SK-N-SH (cell line): Measurements from ENCODE around the gene APLP2. TPM values are rescaled to one million over a fixed set of nuclear protein-coding genes. Genes with fewer than 3 reads are reported as not detected.

Source experiments
- CTCF ChIA-PET: fragments of 300-600, 350-600 bp; formaldehyde crosslinking; extraction: SDS; loops from one replicate; lab custom pipeline; 2021; lab: Yijun Ruan, JAX
- POLR2A ChIA-PET: fragments of 350-600 bp; sonication (Branson Sonifier 250); formaldehyde crosslinking; extraction: SDS; loops from one replicate; lab custom pipeline; 2020; ENCODE audit warnings: antibody characterized with exemption, inconsistent platforms; lab: Yijun Ruan, JAX
- DNase-seq: peaks from one replicate; pipeline ENCODE4 v3.0.0; 2012
- H2AFZ ChIP-seq: fragments of 200-600 bp; sonication (generic); 2 replicates; pipeline ENCODE4 v1.8.1; 2016; ENCODE audit warnings: antibody characterized with exemption, mild to moderate bottlenecking, low read depth
- H3F3A ChIP-seq: fragments of 200-600 bp; sonication (generic); replicated peaks from 2 replicates; pipeline ENCODE3; 2016; ENCODE audit warnings: antibody characterized with exemption, mild to moderate bottlenecking; ENCODE audit not compliant: insufficient read depth
- H3K27ac ChIP-seq, 2 experiments: fragments of 200-500 bp in 1 of 2; fragments of 200-600 bp in 1 of 2; sonication (Bioruptor generic) in 1 of 2; sonication (generic), shearing (Covaris generic) in 1 of 2; 2 replicates each; pipeline versions ENCODE4 v1.5.1 to v1.6.1; 2014 to 2016; ENCODE audit warnings: low read depth in 2 of 2, inconsistent platforms in 1 of 2, low read length in 1 of 2, mild to moderate bottlenecking in 1 of 2, mixed read lengths in 1 of 2
- H3K27me3 ChIP-seq: fragments of 200-600 bp; sonication (generic), shearing (Covaris generic); 2 replicates; pipeline ENCODE4 v1.6.1; 2016; ENCODE audit warnings: mixed run types; ENCODE audit not compliant: insufficient read depth
- H3K36me3 ChIP-seq, 2 experiments: fragments of 200-500 bp in 1 of 2; fragments of 200-600 bp in 1 of 2; sonication (Bioruptor generic) in 1 of 2; sonication (generic) in 1 of 2; replicated peaks in 1 of 2; 2 replicates each; pipeline versions ENCODE3 to v1.5.1; 2014 to 2016; ENCODE audit warnings: low read length in 1 of 2, mild to moderate bottlenecking in 1 of 2; ENCODE audit not compliant: insufficient read depth in 2 of 2, control insufficient read depth in 1 of 2
- H3K4me1 ChIP-seq, 2 experiments: fragments of 200-500 bp in 1 of 2; fragments of 200-600 bp in 1 of 2; sonication (Bioruptor generic) in 1 of 2; sonication (generic), shearing (Covaris generic) in 1 of 2; 2 replicates each; pipeline versions ENCODE4 v1.5.1 to v1.6.1; 2014 to 2016; ENCODE audit warnings: low read depth in 1 of 2, low read length in 1 of 2, mixed run types in 1 of 2; ENCODE audit not compliant: insufficient read depth in 2 of 2, control insufficient read depth in 1 of 2
- H3K4me2 ChIP-seq: fragments of 200-600 bp; sonication (generic), shearing (Covaris generic); 2 replicates; pipeline ENCODE4 v1.6.1; 2017; ENCODE audit warnings: mixed run types
- H3K4me3 ChIP-seq, 2 experiments: fragments of 200-500 bp in 1 of 2; fragments of 200-600 bp in 1 of 2; sonication (Bioruptor generic) in 1 of 2; sonication (generic), shearing (Covaris generic) in 1 of 2; 2 replicates each; pipeline versions ENCODE4 v1.5.1 to v1.8.1; 2014 to 2016; ENCODE audit warnings: low read depth in 2 of 2, inconsistent platforms in 1 of 2, low read length in 1 of 2, mild to moderate bottlenecking in 1 of 2, mixed read lengths in 1 of 2, moderate library complexity in 1 of 2
- H3K79me2 ChIP-seq: fragments of 200-600 bp; sonication (generic); 2 replicates; pipeline ENCODE4 v1.8.1; 2017; ENCODE audit warnings: mild to moderate bottlenecking; ENCODE audit not compliant: insufficient read depth
- H3K9ac ChIP-seq: fragments of 200-600 bp; sonication (generic); 2 replicates; pipeline ENCODE4 v1.6.1; 2017; ENCODE audit warnings: mixed run types
- H3K9me2 ChIP-seq: fragments of 200-600 bp; sonication (generic); 2 replicates; pipeline ENCODE4 v1.6.1; 2017; ENCODE audit warnings: mixed run types
- H3K9me3 ChIP-seq: fragments of 200-600 bp; sonication (generic); 2 replicates; pipeline ENCODE4 v1.6.1; 2017; ENCODE audit warnings: mixed run types, mild to moderate bottlenecking, moderate library complexity
- H4K20me1 ChIP-seq: fragments of 200-600 bp; sonication (generic); 2 replicates; pipeline ENCODE4 v1.6.1; 2017; ENCODE audit warnings: mild to moderate bottlenecking, mixed run types; ENCODE audit not compliant: insufficient read depth
- CHD2 ChIP-seq: fragments of 150-350 bp; IDR thresholded peaks from 2 replicates; pipeline ENCODE4 v1.6.1; 2018; ENCODE audit warnings: low read length; ENCODE audit not compliant: partially characterized antibody
- CTCF ChIP-seq: fragments of 200-600 bp; sonication (generic); IDR thresholded peaks from 2 replicates; pipeline ENCODE4 v1.6.1; 2017; ENCODE audit warnings: antibody characterized with exemption, mild to moderate bottlenecking, moderate library complexity
- EP300 ChIP-seq, 2 experiments: IDR thresholded peaks; 2 replicates each; pipeline versions ENCODE4 v1.4.0 to v1.6.1; 2012; ENCODE audit warnings: borderline replicate concordance in 1 of 2, low read depth in 1 of 2, low read length in 1 of 2
- FOSL2 ChIP-seq: IDR thresholded peaks from 2 replicates; pipeline ENCODE4 v1.4.0; 2012; ENCODE audit warnings: low read depth, mild to moderate bottlenecking, moderate library complexity, borderline replicate concordance
- GATA2 ChIP-seq: sonication (generic); formaldehyde crosslinking; IDR thresholded peaks from 2 replicates; pipeline ENCODE4 v1.5.0; 2020; ENCODE audit warnings: mild to moderate bottlenecking, missing genetic modification reagents
- JUND ChIP-seq: IDR thresholded peaks from 2 replicates; pipeline ENCODE4 v1.4.0; 2012
- NFIC ChIP-seq: IDR thresholded peaks from 2 replicates; pipeline ENCODE4 v1.4.0; 2012; ENCODE audit warnings: borderline replicate concordance
- NRF1 ChIP-seq: IDR thresholded peaks from 2 replicates; pipeline ENCODE4 v1.6.1; 2012; ENCODE audit warnings: low read depth, mild to moderate bottlenecking, low read length
- POLR2AphosphoS5 ChIP-seq: IDR thresholded peaks from 2 replicates; pipeline ENCODE4 v1.6.1; 2012; ENCODE audit warnings: low read depth, low read length
- RAD21 ChIP-seq: IDR thresholded peaks from 2 replicates; pipeline ENCODE4 v1.6.1; 2012; ENCODE audit warnings: mild to moderate bottlenecking, low read length
- REST ChIP-seq: IDR thresholded peaks from 2 replicates; pipeline ENCODE4 v1.6.1; 2012; ENCODE audit warnings: mild to moderate bottlenecking, low read depth, low read length, moderate library complexity
- RFX5 ChIP-seq: IDR thresholded peaks from 2 replicates; pipeline ENCODE4 v1.6.1; 2012; ENCODE audit warnings: mild to moderate bottlenecking, improper control_type of control experiment, low read length
- TAF1 ChIP-seq: IDR thresholded peaks from 2 replicates; pipeline ENCODE4 v1.6.1; 2012; ENCODE audit warnings: low read depth, mild to moderate bottlenecking, low read length, moderate library complexity, borderline replicate concordance
- TCF12 ChIP-seq: IDR thresholded peaks from 2 replicates; pipeline ENCODE4 v1.4.0; 2012
- YY1 ChIP-seq: IDR thresholded peaks from 2 replicates; pipeline ENCODE4 v1.4.0; 2012; ENCODE audit warnings: low read depth, mild to moderate bottlenecking
- WGBS: methylation state at CpG from one replicate; pipeline ENCODE4 v1.1.6; 2017; ENCODE audit warnings: low lambda C conversion rate; 5-methylcytosine and 5-hydroxymethylcytosine counted together
- polyA plus RNA-seq, 3 experiments: library from polyadenylated mRNA; depleted of rRNA; stranded (reverse); fragments of >200 nt; gene quantifications; 2 replicates each; pipeline ENCODE4 v1.2.3, GENCODE V29; 2012
- TF ChIP-seq, protein P1 (sequence below): IDR thresholded peaks from 2 replicates; pipeline ENCODE4 v1.4.0; 2012; ENCODE audit warnings: low read depth
- TF ChIP-seq, protein P2 (sequence below): IDR thresholded peaks from 2 replicates; pipeline ENCODE4; 2012
- TF ChIP-seq, protein P3 (sequence below): fragments of 150-350 bp; IDR thresholded peaks from 2 replicates; pipeline ENCODE4 v1.6.1; 2017; ENCODE audit warnings: antibody characterized with exemption, low read length, low read depth, borderline replicate concordance

The APLP2 gene
- polyA plus RNA-seq, 1 of the 3 experiments (the other 2 are of a cell fraction), result 424 TPM

GRCh38 chr11:130042093-130042591 is 27.6 kb upstream of the APLP2 start:
- H3K9me3 ChIP-seq, result no peaks in the 10 kb centered on the region
- no peaks in the 10 kb centered on the region for H3K4me1 ChIP-seq
- H3K36me3 ChIP-seq, result no peaks in the 10 kb centered on the region
- H3K4me2 ChIP-seq, result no peak overlapping the region
- H3F3A ChIP-seq, result no peaks in the 10 kb centered on the region
- no peak overlapping the region for H2AFZ ChIP-seq
- peak overlapping the region in 1 of 2 experiments; percentile 63; a peak in 1 of 4 replicates for H3K27ac ChIP-seq
- WGBS, result 77% methylated on average over 16 of the region's 16 CpGs
- DNase-seq, result no peak
- no peak overlapping the region for H3K9ac ChIP-seq
- no peaks in the 10 kb centered on the region for H3K9me2 ChIP-seq
- no peaks in the 10 kb centered on the region for H4K20me1 ChIP-seq
- no peaks in the 10 kb centered on the region for H3K27me3 ChIP-seq
- H3K4me3 ChIP-seq, result no peak overlapping the region
- ChIA-PET POLR2A (no interaction called here), CTCF (no interaction called here)
- TF ChIP-seq TCF12 (peak; percentile 76), JUND (peak; percentile 39; the same call in 1 of the 2 replicates), TAF1 (no peak), FOSL2 (peak; percentile 65; the same call in 1 of the 2 replicates), NFIC (no peak), EP300 (IDR thresholded peaks at IDR 0.05; ENCODE audit: borderline replicate concordance in 1 of 2, low read depth in 1 of 2, low read length in 1 of 2) (peak in 1 of 2 experiments; percentile 20; a peak in 1 of 4 replicates)
- TF ChIP-seq, protein P1, sequence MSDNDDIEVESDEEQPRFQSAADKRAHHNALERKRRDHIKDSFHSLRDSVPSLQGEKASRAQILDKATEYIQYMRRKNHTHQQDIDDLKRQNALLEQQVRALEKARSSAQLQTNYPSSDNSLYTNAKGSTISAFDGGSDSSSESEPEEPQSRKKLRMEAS, result peak; percentile 85
- TF ChIP-seq, protein P2, sequence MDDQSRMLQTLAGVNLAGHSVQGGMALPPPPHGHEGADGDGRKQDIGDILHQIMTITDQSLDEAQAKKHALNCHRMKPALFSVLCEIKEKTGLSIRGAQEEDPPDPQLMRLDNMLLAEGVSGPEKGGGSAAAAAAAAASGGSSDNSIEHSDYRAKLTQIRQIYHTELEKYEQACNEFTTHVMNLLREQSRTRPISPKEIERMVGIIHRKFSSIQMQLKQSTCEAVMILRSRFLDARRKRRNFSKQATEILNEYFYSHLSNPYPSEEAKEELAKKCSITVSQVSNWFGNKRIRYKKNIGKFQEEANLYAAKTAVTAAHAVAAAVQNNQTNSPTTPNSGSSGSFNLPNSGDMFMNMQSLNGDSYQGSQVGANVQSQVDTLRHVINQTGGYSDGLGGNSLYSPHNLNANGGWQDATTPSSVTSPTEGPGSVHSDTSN, result no peak
- H3K79me2 ChIP-seq, result no peaks in the 10 kb centered on the region

DNA sequence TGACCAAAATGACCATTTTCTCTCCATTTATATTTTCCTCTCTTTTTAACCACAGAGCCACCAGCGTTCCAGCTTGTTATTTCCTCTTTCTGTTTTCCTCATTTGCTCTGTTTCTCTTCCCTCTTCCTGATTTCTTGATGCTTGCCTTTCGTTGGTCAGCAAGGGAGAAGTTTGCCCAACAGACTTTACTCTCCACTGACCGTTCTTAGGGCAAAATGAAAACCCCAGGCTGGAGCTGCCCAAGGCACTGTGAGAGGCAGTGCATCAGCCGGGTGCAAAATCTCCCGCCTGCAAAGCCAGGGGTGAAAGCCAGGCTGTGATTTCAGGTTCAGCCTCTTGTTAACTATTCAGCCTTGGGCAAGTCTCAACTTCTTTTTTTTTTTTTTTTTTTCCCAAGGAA is 26.1 kb upstream of the APLP2 start:
- H4K20me1 ChIP-seq, result no peaks in the 10 kb centered on the region
- no peaks in the 10 kb centered on the region for H3K9me2 ChIP-seq
- CTCF ChIA-PET, result no interaction called here
- H3K27ac ChIP-seq, result no peak overlapping the region
- no peaks in the 10 kb centered on the region for H3K27me3 ChIP-seq
- 90% methylated on average over 5 of the region's 5 CpGs for WGBS
- no peaks in the 10 kb centered on the region for H3K9me3 ChIP-seq
- 0 out of 2 replicates have a peak overlapping the region, but pooled peaks have one; percentile 29 for H2AFZ ChIP-seq
- no peaks in the 10 kb centered on the region for H3K36me3 ChIP-seq
- TF ChIP-seq NRF1 (no peak), RFX5 (no peak), REST (no peak), EP300 (IDR thresholded peaks at IDR 0.05; ENCODE audit: borderline replicate concordance in 1 of 2, low read depth in 1 of 2, low read length in 1 of 2) (no peak), YY1 (no peak), GATA2 (CRISPR knock-in tag) (no peak), CTCF (no peak), CHD2 (no peak), POLR2AphosphoS5 (no peak), RAD21 (no peak), TAF1 (no peak)
- TF ChIP-seq, protein P3, sequence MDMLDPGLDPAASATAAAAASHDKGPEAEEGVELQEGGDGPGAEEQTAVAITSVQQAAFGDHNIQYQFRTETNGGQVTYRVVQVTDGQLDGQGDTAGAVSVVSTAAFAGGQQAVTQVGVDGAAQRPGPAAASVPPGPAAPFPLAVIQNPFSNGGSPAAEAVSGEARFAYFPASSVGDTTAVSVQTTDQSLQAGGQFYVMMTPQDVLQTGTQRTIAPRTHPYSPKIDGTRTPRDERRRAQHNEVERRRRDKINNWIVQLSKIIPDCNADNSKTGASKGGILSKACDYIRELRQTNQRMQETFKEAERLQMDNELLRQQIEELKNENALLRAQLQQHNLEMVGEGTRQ, result no peak
- no peak for DNase-seq
- POLR2A ChIA-PET, result no interaction called here
- no peak overlapping the region for H3K9ac ChIP-seq
- H3K4me1 ChIP-seq, result no peaks in the 10 kb centered on the region
- H3K4me2 ChIP-seq, result no peak overlapping the region
- no peaks in the 10 kb centered on the region for H3K79me2 ChIP-seq
- H3F3A ChIP-seq, result no peaks in the 10 kb centered on the region
- H3K4me3 ChIP-seq, result no peak overlapping the region
